Mesendoderm (in vitro differentiated cells): ENCODE data around the gene VPS50.

Experiments used
- DNase-seq: peaks from one replicate; pipeline ENCODE4 v3.0.0; 2013
- H2AK5ac ChIP-seq: 2 replicates; pipeline ENCODE4 v1.6.1; 2013; ENCODE audit warnings: low read length, inconsistent platforms
- H2BK120ac ChIP-seq: 2 replicates; pipeline ENCODE4 v1.6.1; 2013; ENCODE audit warnings: low read depth, mild to moderate bottlenecking, low read length, moderate library complexity, mixed read lengths
- H2BK15ac ChIP-seq: replicated peaks from 2 replicates; pipeline ENCODE4 v1.6.1; 2013; ENCODE audit warnings: low read depth, mild to moderate bottlenecking, moderate library complexity
- H2BK5ac ChIP-seq: 2 replicates; pipeline ENCODE4 v1.6.1; 2013; ENCODE audit warnings: low read length, inconsistent platforms
- H3K18ac ChIP-seq: 2 replicates; pipeline ENCODE4 v1.6.1; 2013; ENCODE audit warnings: mild to moderate bottlenecking, low read length, mixed read lengths
- H3K23ac ChIP-seq: one replicate; pipeline ENCODE4 v1.6.1; 2013; ENCODE audit warnings: low read length
- H3K27ac ChIP-seq: 2 replicates; pipeline ENCODE4 v1.5.1; 2013; ENCODE audit warnings: low read depth, mild to moderate bottlenecking, inconsistent platforms, low read length, moderate library complexity
- H3K27me3 ChIP-seq: 2 replicates; pipeline ENCODE4 v1.6.1; 2013; ENCODE audit warnings: low read length, control low read depth, mild to moderate bottlenecking, inconsistent platforms; ENCODE audit not compliant: insufficient read depth, poor library complexity
- H3K36me3 ChIP-seq: 2 replicates; pipeline ENCODE4 v1.6.1; 2013; ENCODE audit warnings: low read length, inconsistent platforms; ENCODE audit not compliant: control insufficient read depth, insufficient read depth
- H3K4ac ChIP-seq: one replicate; pipeline ENCODE4 v1.6.1; 2013; ENCODE audit warnings: low read depth, mild to moderate bottlenecking, low read length, moderate library complexity
- H3K4me1 ChIP-seq: 2 replicates; pipeline ENCODE4 v1.6.1; 2013; ENCODE audit warnings: low read depth, low read length, inconsistent platforms; ENCODE audit not compliant: control insufficient read depth
- H3K4me2 ChIP-seq: 2 replicates; pipeline ENCODE4 v1.6.1; 2013; ENCODE audit warnings: low read length
- H3K4me3 ChIP-seq: 2 replicates; pipeline ENCODE4 v1.5.1; 2013; ENCODE audit warnings: mild to moderate bottlenecking, low read length
- H3K56ac ChIP-seq: one replicate; pipeline ENCODE4 v1.6.1; 2013; ENCODE audit warnings: low read length
- H3K79me1 ChIP-seq: 2 replicates; pipeline ENCODE4 v1.6.1; 2013; ENCODE audit warnings: low read length, inconsistent platforms
- H3K79me2 ChIP-seq: 2 replicates; pipeline ENCODE4 v1.6.1; 2013; ENCODE audit warnings: mild to moderate bottlenecking, low read length; ENCODE audit not compliant: control insufficient read depth, insufficient read depth
- H3K9ac ChIP-seq: 2 replicates; pipeline ENCODE4 v1.6.1; 2013; ENCODE audit warnings: low read length, inconsistent platforms
- H4K5ac ChIP-seq: one replicate; pipeline ENCODE4 v1.6.1; 2013; ENCODE audit warnings: low read length
- H4K8ac ChIP-seq: one replicate; pipeline ENCODE4 v1.6.1; 2013; ENCODE audit warnings: low read depth, mild to moderate bottlenecking, control low read depth, low read length, moderate library complexity
- WGBS: extraction: QIAGEN DNeasy Blood & Tissue Kit; methylation state at CpG from one replicate; pipeline ENCODE4 v1.1.7; 2013; ENCODE audit warnings: low lambda C conversion rate, missing lambda C conversion rate; ENCODE audit not compliant: insufficient coverage; ENCODE audit errors: extremely low coverage; 5-methylcytosine and 5-hydroxymethylcytosine counted together

The VPS50 gene

GRCh38 chr7:93352881-93353280 is 120.7 kb downstream of the VPS50 start:
- Histone ChIP-seq H3K9ac (no peak overlapping the region), H4K5ac (no peak overlapping the region), H3K4me1 (no peaks in the 10 kb centered on the region), H3K79me2 (no peaks in the 10 kb centered on the region), H3K4me2 (no peak overlapping the region), H2AK5ac (no peak overlapping the region), H2BK15ac (no peak overlapping the region), H3K27ac (no peak overlapping the region), H3K4ac (no peak overlapping the region), H3K23ac (no peak overlapping the region), H3K4me3 (no peak overlapping the region), H4K8ac (no peak overlapping the region), H2BK5ac (no peak overlapping the region), H2BK120ac (no peak overlapping the region), H3K18ac (no peak overlapping the region), H3K36me3 (no peaks in the 10 kb centered on the region), H3K56ac (no peak overlapping the region), H3K79me1 (no peaks in the 10 kb centered on the region), H3K27me3 (no peaks in the 10 kb centered on the region)
- no peak for DNase-seq
- no CpG with 5 or more reads among the region's 2 CpGs for WGBS

DNA sequence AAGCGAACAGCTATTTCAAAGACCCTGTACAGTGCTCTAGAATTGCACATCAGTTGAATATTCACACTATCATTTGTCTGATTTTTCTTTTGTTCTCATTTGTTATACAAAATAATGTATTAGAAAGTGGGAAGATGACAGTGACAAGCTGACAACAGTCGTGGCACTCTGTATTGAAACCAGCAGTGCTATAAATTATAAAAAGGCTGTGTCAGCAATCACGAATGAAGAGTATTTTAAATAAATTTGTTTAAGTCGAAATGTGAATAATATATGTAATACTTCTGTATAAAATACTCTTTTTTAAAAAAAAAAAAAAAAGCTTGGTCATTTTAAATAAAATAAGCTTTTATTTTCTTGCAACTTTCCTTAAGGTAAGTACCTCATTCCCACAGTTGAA is 122.6 kb downstream of the VPS50 start:
- WGBS = no CpG with 5 or more reads among the region's 4 CpGs
- no peak for DNase-seq
- Histone ChIP-seq H2BK5ac (no peak overlapping the region), H3K4me2 (no peak overlapping the region), H3K79me2 (no peaks in the 10 kb centered on the region), H3K36me3 (no peaks in the 10 kb centered on the region), H2AK5ac (no peak overlapping the region), H3K23ac (no peak overlapping the region), H3K18ac (no peak overlapping the region), H3K27me3 (no peaks in the 10 kb centered on the region), H3K56ac (no peak overlapping the region), H3K4ac (no peak overlapping the region), H4K8ac (no peak overlapping the region), H2BK15ac (no peak overlapping the region), H2BK120ac (no peak overlapping the region), H4K5ac (no peak overlapping the region), H3K4me3 (no peak overlapping the region), H3K79me1 (no peaks in the 10 kb centered on the region), H3K27ac (no peak overlapping the region), H3K9ac (no peak overlapping the region), H3K4me1 (no peaks in the 10 kb centered on the region)

GRCh38 chr7:93359520-93360198 is 127.5 kb downstream of the VPS50 start:
- H2BK15ac ChIP-seq = no peak overlapping the region
- H3K4ac ChIP-seq = no peak overlapping the region
- H3K4me3 ChIP-seq = no peak overlapping the region
- no peak overlapping the region for H4K5ac ChIP-seq
- H2BK5ac ChIP-seq = no peak overlapping the region
- WGBS = no CpG with 5 or more reads among the region's 2 CpGs
- no peaks in the 10 kb centered on the region for H3K79me2 ChIP-seq
- no peak overlapping the region for H3K9ac ChIP-seq
- H3K18ac ChIP-seq = no peak overlapping the region
- H2AK5ac ChIP-seq = no peak overlapping the region
- H2BK120ac ChIP-seq = no peak overlapping the region
- no peak overlapping the region for H3K56ac ChIP-seq
- no peak overlapping the region for H3K4me2 ChIP-seq
- no peak overlapping the region for H3K23ac ChIP-seq
- no peaks in the 10 kb centered on the region for H3K36me3 ChIP-seq
- no peak overlapping the region for H3K27ac ChIP-seq
- no peaks in the 10 kb centered on the region for H3K79me1 ChIP-seq
- H3K4me1 ChIP-seq = no peaks in the 10 kb centered on the region
- no peaks in the 10 kb centered on the region for H3K27me3 ChIP-seq
- H4K8ac ChIP-seq = no peak overlapping the region
- DNase-seq = no peak

- Histone ChIP-seq H2BK15ac (no peak overlapping the region), H2BK120ac (no peak overlapping the region), H4K5ac (no peak overlapping the region), H3K27me3 (no peaks in the 10 kb centered on the region), H3K36me3 (no peaks in the 10 kb centered on the region), H3K56ac (no peak overlapping the region), H3K4me2 (no peak overlapping the region), H3K23ac (no peak overlapping the region), H3K9ac (no peak overlapping the region), H3K4ac (no peak overlapping the region), H3K79me2 (no peaks in the 10 kb centered on the region), H2AK5ac (no peak overlapping the region), H3K79me1 (no peaks in the 10 kb centered on the region), H3K18ac (no peak overlapping the region), H2BK5ac (no peak overlapping the region), H3K27ac (no peak overlapping the region), H4K8ac (no peak overlapping the region), H3K4me1 (no peaks in the 10 kb centered on the region), H3K4me3 (no peak overlapping the region)
- WGBS = no CpG with 5 or more reads among the region's 1 CpG
- no peak for DNase-seq
These were observed 129.7 kb downstream of the VPS50 start for GRCh38 chr7:93361853-93362252.

- H3K23ac ChIP-seq = no peak overlapping the region
These were observed 132.6 kb downstream of the VPS50 start for GRCh38 chr7:93364806-93365205.

DNA sequence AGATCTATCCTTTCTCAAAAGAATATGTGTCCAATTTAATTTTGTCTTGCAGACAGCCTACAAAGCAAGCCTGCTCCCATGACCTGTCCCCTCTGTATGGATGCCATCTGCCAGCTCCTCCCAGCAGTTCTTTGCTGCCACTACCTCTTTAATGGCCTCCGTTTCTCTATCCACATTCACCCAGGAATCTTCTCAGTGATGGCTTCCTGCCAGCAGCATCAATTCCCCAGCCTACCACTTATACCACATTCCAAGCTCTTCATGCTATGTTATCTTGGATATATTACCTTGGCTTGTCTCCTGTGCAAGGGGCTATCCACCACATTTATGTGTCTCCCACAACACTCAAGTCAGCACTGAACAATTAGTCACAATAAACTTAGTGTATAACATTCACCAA is 133.2 kb downstream of the VPS50 start:
- WGBS = no CpG with 5 or more reads among the region's 1 CpG
- Histone ChIP-seq H3K23ac (no peak overlapping the region), H3K4me3 (no peak overlapping the region)

More at GRCh38 chr7:93364806-93365205, 132.6 kb downstream of the VPS50 start:
- Histone ChIP-seq H3K27ac (no peak overlapping the region), H3K79me2 (no peaks in the 10 kb centered on the region), H3K4me2 (no peak overlapping the region), H2BK120ac (no peak overlapping the region), H3K56ac (no peak overlapping the region), H3K79me1 (no peaks in the 10 kb centered on the region), H4K5ac (no peak overlapping the region), H3K4me3 (no peak overlapping the region), H2BK15ac (no peak overlapping the region), H3K9ac (no peak overlapping the region), H3K36me3 (no peaks in the 10 kb centered on the region), H3K18ac (no peak overlapping the region), H3K4me1 (no peaks in the 10 kb centered on the region), H3K27me3 (no peaks in the 10 kb centered on the region), H2BK5ac (no peak overlapping the region), H3K4ac (no peak overlapping the region), H2AK5ac (no peak overlapping the region), H4K8ac (no peak overlapping the region)
- WGBS = no CpG with 5 or more reads among the region's 1 CpG
- no peak for DNase-seq

More for the DNA sequence above, 133.2 kb downstream of the VPS50 start:
- Histone ChIP-seq H2BK120ac (no peak overlapping the region), H3K27ac (no peak overlapping the region), H3K79me2 (no peaks in the 10 kb centered on the region), H3K9ac (no peak overlapping the region), H2BK15ac (no peak overlapping the region), H4K8ac (no peak overlapping the region), H3K56ac (no peak overlapping the region), H3K4me1 (no peaks in the 10 kb centered on the region), H4K5ac (no peak overlapping the region), H3K4ac (no peak overlapping the region), H3K36me3 (no peaks in the 10 kb centered on the region), H3K4me2 (no peak overlapping the region), H2BK5ac (no peak overlapping the region), H2AK5ac (no peak overlapping the region), H3K18ac (no peak overlapping the region), H3K27me3 (no peaks in the 10 kb centered on the region), H3K79me1 (no peaks in the 10 kb centered on the region)
- no peak for DNase-seq
